Measurements from ENCODE around the gene AHSG.

Gene AHSG

GRCh38 chr3:186636536-186636935 is 23.7 kb downstream of the AHSG start:
- TF ChIP-seq CTCF (IDR thresholded peaks at IDR 0.05) (no peak), ZFX (IDR thresholded peaks at IDR 0.05; ENCODE audit: borderline replicate concordance) (no peak)
- H3K27ac ChIP-seq = no peak overlapping the region

GRCh38 chr3:186637686-186638085 is 24.8 kb downstream of the AHSG start:
- TF ChIP-seq ZFX (IDR thresholded peaks at IDR 0.05; ENCODE audit: borderline replicate concordance) (no peak), CTCF (IDR thresholded peaks at IDR 0.05) (no peak)
- no peak overlapping the region for H3K27ac ChIP-seq

GRCh38 chr3:186638259-186638658 is 25.4 kb downstream of the AHSG start:
- H3K27ac ChIP-seq = no peak overlapping the region
- TF ChIP-seq ZFX (IDR thresholded peaks at IDR 0.05; ENCODE audit: borderline replicate concordance) = no peak
- TF ChIP-seq CTCF (IDR thresholded peaks at IDR 0.05) = no peak

- TF ChIP-seq CTCF (IDR thresholded peaks at IDR 0.05) (no peak), ZFX (IDR thresholded peaks at IDR 0.05; ENCODE audit: borderline replicate concordance) (no peak)
- no peak within 1 kb of the TSS for H3K27ac ChIP-seq
These were observed 27.1 kb downstream of the AHSG start, which contains the start of gene FETUB for GRCh38 chr3:186639778-186640472. Gene FETUB (plus strand): TSS chr3:186640399. CDS start chr3:186640461, 62 bp downstream.

DNA sequence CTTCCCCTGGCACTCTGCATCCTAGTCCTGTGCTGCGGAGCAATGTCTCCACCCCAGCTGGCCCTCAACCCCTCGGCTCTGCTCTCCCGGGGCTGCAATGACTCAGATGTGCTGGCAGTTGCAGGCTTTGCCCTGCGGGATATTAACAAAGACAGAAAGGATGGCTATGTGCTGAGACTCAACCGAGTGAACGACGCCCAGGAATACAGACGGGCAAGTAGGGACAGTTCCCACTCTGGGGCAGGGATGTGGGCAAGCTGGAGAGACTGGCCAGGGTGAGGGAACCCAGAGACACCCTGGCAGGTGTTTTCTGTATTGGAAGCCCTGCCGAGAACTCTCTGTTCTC is 27.6 kb downstream of the AHSG start:
- TF ChIP-seq CTCF (IDR thresholded peaks at IDR 0.05) = no peak
- TF ChIP-seq ZFX (IDR thresholded peaks at IDR 0.05; ENCODE audit: borderline replicate concordance) = no peak
- H3K27ac ChIP-seq = no peak overlapping the region

DNA sequence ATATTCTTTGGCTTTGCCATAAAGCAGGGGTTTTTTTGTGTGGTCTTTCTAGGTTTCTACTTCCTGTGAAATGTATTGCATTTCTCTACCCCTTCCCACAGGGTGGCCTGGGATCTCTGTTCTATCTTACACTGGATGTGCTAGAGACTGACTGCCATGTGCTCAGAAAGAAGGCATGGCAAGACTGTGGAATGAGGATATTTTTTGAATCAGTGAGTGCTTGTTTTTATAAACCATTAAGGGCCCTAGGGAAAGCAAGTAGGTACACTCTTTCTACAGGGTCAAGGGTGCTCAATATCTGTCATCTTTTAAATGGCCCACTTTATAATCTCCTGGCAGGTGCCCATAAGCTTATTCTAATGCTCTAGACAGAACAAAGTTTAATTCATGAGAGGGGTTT is 28.1 kb downstream of the AHSG start:
- TF ChIP-seq CTCF (IDR thresholded peaks at IDR 0.05) = no peak
- no peak overlapping the region for H3K27ac ChIP-seq

DNA sequence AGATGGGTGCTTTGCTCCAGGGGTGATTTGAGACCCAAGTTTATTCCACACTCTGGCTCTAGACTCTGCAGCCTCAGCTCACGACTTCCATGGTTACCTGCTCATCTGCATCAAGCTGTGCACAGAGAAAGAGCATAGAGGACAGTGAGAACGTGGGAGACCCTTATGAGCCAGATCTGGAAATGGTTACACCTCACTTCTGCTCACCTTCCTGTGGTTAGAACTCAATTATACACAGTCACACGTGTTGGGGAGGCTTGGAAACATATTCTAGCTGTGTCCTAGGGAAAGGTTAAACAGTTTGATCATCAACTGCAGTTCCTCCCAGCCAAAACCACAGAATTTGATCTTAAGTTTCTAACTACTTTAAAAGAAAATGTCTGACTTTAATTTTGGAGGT is 29.2 kb downstream of the AHSG start:
- H3K27ac ChIP-seq = no peak overlapping the region
- TF ChIP-seq ZFX (IDR thresholded peaks at IDR 0.05; ENCODE audit: borderline replicate concordance) (no peak), CTCF (IDR thresholded peaks at IDR 0.05) (no peak)

Measured in 22Rv1 (cell line).